ENCODE measurements around the gene PPRC1. TPM values are rescaled to one million over a fixed set of nuclear protein-coding genes. Genes with fewer than 3 reads are reported as not detected.

Gene PPRC1
- total RNA-seq, 4 donors from 2014 or later = 15.4 to 105 (median 31.9) TPM

DNA sequence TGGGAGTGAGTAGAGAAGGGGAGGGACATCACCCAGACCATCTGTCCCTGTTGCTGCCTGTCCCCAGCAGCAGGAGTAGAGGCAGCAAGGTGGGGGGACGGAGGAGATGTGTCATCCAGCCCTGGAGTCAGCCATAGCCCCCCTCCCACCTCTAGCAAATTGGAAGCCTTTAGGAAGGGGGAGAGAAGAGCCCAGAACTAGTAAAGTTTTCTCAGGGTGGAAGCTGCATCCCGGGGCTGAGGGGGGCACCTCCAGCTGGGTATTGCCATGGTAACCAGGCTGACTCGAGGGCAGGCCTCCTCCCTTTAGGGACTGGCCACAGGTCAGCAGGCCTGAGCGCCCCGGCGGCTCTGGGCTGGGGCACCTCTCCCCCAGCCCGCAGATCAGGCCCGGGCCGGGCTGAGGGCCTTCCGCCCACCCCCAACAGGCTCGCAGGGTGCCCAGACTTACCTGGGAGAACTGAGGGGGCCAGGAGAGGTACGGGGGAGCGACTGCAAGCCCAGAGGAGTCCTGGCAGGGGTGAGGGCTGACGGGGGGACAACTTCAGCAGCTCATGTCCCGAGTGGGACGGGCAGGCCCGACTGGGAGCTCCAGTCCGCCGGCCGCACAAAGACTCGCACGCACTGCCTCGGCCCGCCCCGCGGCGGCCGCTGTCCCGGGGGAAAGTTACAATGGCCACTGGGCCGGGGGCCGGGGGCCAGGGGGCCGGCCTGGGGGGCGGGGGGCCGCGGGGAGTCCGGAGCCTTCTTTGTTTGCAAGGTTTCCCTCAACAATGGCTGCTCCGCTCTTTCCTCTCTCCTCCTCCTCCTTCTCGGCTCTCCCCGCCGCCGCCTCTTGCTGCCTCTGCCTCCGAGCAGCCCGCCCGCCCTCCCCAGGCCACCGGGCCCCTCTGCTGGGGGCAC is 18.6 kb upstream of the PPRC1 start:
- DNase-seq (ENCODE audit: low spot score) (no peak), ATAC-seq (ENCODE audit: low FRiP score) (peak; percentile 2)
- TF ChIP-seq, protein P1, sequence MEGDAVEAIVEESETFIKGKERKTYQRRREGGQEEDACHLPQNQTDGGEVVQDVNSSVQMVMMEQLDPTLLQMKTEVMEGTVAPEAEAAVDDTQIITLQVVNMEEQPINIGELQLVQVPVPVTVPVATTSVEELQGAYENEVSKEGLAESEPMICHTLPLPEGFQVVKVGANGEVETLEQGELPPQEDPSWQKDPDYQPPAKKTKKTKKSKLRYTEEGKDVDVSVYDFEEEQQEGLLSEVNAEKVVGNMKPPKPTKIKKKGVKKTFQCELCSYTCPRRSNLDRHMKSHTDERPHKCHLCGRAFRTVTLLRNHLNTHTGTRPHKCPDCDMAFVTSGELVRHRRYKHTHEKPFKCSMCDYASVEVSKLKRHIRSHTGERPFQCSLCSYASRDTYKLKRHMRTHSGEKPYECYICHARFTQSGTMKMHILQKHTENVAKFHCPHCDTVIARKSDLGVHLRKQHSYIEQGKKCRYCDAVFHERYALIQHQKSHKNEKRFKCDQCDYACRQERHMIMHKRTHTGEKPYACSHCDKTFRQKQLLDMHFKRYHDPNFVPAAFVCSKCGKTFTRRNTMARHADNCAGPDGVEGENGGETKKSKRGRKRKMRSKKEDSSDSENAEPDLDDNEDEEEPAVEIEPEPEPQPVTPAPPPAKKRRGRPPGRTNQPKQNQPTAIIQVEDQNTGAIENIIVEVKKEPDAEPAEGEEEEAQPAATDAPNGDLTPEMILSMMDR (IDR thresholded peaks at IDR 0.05) = no peak

DNA sequence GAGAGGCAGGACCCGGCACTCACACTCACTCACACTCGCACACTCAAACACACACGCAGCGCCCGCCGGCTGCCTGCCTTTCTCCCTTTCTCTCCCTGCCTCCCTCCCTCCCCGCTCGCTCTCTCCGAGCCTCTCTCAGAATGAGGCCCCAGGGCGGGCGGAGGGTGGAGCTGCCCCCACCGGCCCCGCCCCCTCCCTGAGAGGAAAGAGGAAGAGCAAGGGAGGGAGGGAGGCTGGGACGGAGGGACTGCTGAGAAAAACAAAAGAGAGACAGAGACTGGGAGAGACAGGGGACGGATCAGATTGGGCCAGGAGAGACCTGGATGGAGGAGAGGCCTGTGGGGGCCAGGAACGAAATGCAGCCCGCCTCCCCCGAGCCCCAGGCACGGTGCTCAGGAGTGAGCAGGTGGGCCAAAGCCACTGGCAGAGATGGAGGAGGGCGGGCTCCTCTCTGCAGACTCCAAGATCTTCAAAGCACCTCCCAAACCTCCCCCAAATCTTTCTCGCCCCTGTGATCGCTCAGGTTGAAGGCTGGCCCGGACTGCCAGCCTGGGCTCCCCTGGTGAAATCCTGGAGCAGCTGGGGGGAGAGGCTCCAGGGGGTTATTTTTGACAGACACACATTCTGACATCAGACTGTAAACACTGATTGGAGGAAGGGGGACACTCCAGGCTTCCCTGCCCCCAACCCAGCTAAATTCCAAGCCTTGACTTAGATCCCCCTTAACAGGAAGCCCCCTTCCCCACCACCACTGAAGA is 17.8 kb upstream of the PPRC1 start:
- peak; percentile 56 for ATAC-seq (ENCODE audit: low FRiP score)
- TF ChIP-seq, protein P1 (IDR thresholded peaks at IDR 0.05) = no peak
- peak; percentile 64 for DNase-seq (ENCODE audit: low spot score)

DNA sequence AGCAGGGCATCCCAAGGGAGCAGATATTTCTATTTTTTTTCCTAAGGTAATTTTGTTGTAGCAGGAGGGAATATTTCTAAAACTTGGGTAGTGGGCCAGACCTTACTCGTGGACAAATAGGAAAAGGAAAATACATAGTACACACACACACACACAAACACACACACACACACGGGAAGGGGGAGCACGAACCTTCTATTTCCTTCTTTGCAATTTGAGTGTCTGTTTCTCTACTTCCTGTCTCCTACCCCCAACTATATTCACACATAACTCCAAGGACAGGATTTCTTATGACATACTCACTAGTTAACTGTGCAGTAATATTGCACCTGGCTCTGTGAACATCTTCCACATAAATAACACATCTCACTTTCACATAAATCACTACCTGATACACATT is 17.1 kb upstream of the PPRC1 start:
- DNase-seq (ENCODE audit: low spot score) (no peak), ATAC-seq (ENCODE audit: low FRiP score) (no peak)
- TF ChIP-seq, protein P1 (IDR thresholded peaks at IDR 0.05) = no peak

DNA sequence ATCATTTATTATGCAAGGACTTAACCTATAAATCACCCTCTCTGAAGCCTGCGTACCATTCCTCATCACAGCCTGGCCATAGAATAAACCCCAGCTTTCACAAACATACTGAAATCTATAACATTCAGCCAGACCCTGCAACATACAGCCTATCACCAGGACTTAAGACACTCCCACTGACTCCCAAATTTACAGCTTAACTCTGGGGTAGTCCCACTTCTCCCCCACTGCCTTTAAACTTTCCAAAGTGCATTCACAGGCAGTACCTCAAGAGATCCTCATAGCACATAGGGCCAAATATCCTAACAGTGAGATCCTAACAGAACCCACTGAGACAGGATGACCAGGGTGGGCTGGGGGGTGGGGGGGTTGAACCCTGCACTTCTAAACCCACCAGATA is 16.2 kb upstream of the PPRC1 start:
- no peak for ATAC-seq (ENCODE audit: low FRiP score)
- no peak for DNase-seq (ENCODE audit: low spot score)

DNA sequence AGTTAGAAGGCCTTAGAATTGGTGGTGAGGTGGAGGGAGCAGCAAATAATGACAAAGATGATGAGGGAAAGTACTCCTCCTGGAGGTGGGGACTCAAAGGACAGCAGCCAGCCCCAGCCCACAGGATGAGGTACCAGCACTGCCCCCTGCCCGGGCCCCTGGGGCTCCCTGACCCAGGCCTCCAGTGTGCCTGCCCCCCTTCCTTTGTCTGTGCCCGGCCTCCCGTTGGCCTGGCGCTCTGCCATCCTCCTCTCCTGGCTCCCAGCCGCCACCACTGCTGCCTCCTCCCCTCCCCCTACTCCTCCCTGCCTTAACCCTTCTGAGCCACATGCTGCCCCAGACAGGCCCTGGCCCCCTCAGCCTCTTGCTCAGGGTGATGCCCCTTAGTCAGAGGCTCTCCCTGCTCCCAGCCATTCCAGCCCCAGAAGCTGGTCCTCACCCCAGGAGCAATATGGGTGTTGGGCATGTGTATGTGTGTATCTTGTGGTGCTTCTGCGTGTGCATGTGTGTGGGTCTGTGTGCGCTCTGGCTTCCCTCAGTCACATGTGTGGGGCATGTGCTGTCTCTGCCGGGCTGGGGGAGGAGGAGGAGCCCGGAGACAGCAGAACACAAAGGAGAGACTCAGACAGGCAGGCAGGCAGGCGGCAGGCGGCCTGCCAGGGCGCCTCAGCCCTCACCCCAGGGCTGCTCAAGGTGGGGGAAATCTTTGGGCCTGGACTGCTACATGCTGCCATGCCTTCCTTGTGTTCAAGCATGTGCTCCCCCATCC is 15.3 kb upstream of the PPRC1 start:
- ATAC-seq (ENCODE audit: low FRiP score) (no peak), DNase-seq (ENCODE audit: low spot score) (no peak)

More for the DNA sequence above, 16.2 kb upstream of the PPRC1 start:
- TF ChIP-seq, protein P1 (IDR thresholded peaks at IDR 0.05) = no peak

DNA sequence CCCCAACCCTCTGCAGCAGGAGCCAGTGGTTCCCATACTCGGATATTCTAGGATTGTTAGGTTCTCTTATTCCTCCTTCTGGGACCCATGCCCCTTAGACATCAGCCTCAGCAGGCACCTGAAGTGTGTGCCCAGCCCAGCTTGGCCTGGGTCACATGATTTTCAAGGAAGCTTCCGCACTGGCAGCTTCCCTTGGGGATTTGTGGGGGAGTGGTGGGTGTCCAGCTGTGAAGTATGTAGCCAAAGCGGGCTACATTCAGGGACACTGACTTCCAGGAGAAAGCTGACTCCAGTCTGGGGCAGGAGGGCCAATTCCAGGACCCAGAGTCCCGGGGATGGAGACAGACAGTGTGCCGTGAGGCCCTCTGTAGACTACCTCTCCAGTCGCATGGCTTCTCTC is 14.0 kb upstream of the PPRC1 start:
- TF ChIP-seq, protein P1 (IDR thresholded peaks at IDR 0.05) = no peak
- ATAC-seq (ENCODE audit: low FRiP score) (no peak), DNase-seq (ENCODE audit: low spot score) (no peak)

More for the DNA sequence above, 15.3 kb upstream of the PPRC1 start:
- TF ChIP-seq, protein P1 (IDR thresholded peaks at IDR 0.05) = no peak

Measured in omental fat pad (tissue), 4 donors.